ENCODE results near the gene JAML.

GRCh38 chr11:118215262-118215661, 9.5 kb downstream of the JAML start:
- TF ChIP-seq CTCF (IDR thresholded peaks at IDR 0.05): no peak
- TF ChIP-seq POLR2A (IDR thresholded peaks at IDR 0.05): no peak
